A673 (cell line): ENCODE data around the gene CTSZ. TPM values are rescaled to one million over a fixed set of nuclear protein-coding genes. Genes with fewer than 3 reads are reported as not detected.

Experiments used
- BruUV-seq: library from RNA; stranded (reverse); fragments of 400-500 nt; replicated peaks from 2 replicates; lab custom pipeline; 2021; lab: Mats Ljungman, UMichigan
- CTCF ChIA-PET: fragments of 300-600 bp; sonication (Branson Sonifier 250); formaldehyde crosslinking; loops from one replicate; lab custom pipeline; 2022; ENCODE audit warnings: antibody characterized with exemption; lab: Charles Lee
- POLR2A ChIA-PET: fragments of 300-600 bp; sonication (Branson Sonifier 250); formaldehyde crosslinking; loops from one replicate; lab custom pipeline; 2022; ENCODE audit warnings: antibody characterized with exemption; ENCODE audit not compliant: low non-redundant PET; lab: Charles Lee
- DNase-seq: peaks from one replicate; pipeline ENCODE4 v3.0.0-alpha.2; 2015; ENCODE audit warnings: low spot score
- H3K27ac ChIP-seq: fragments of 200-600 bp; sonication (generic); 2 replicates; pipeline ENCODE4 v1.5.1; 2016; ENCODE audit warnings: mixed run types, low read depth, mild to moderate bottlenecking, mixed read lengths, antibody characterized with exemption, low read length; ENCODE audit not compliant: poor library complexity, severe bottlenecking
- H3K27me3 ChIP-seq: fragments of 200-600 bp; sonication (generic); replicated peaks from 2 replicates; pipeline ENCODE4 v1.6.1; 2017; ENCODE audit warnings: mixed run types, low read depth, mild to moderate bottlenecking, mixed read lengths, antibody characterized with exemption, low read length; ENCODE audit not compliant: insufficient read depth, poor library complexity
- H3K36me3 ChIP-seq: fragments of 200-600 bp; sonication (generic); 2 replicates; pipeline ENCODE4 v1.6.1; 2016; ENCODE audit warnings: mixed run types, mild to moderate bottlenecking, mixed read lengths, antibody characterized with exemption, low read length; ENCODE audit not compliant: insufficient read depth, poor library complexity, severe bottlenecking
- H3K4me1 ChIP-seq: fragments of 200-600 bp; sonication (generic); 2 replicates; pipeline ENCODE4 v1.6.1; 2017; ENCODE audit warnings: mixed run types, mild to moderate bottlenecking, mixed read lengths, antibody characterized with exemption, low read length; ENCODE audit not compliant: insufficient read depth, poor library complexity, severe bottlenecking
- H3K4me3 ChIP-seq: fragments of 200-600 bp; sonication (generic); 2 replicates; pipeline ENCODE4 v1.5.1; 2016; ENCODE audit warnings: low read depth, mixed run types, mild to moderate bottlenecking, mixed read lengths, low read length; ENCODE audit not compliant: poor library complexity, severe bottlenecking
- H3K9me3 ChIP-seq: fragments of 200-600 bp; sonication (generic); 2 replicates; pipeline ENCODE4 v1.6.1; 2016; ENCODE audit warnings: mixed run types, low read depth, mild to moderate bottlenecking, mixed read lengths, antibody characterized with exemption, low read length; ENCODE audit not compliant: poor library complexity, severe bottlenecking
- CTCF ChIP-seq: fragments of 300-800, 200-600 bp; sonication (generic); conservative IDR thresholded peaks from 2 replicates; pipeline ENCODE4 v1.5.1; 2017; ENCODE audit warnings: low read depth, mild to moderate bottlenecking, antibody characterized with exemption, low read length, moderate library complexity, mixed read lengths
- EZH2 ChIP-seq: fragments of 200-600 bp; sonication (generic); IDR thresholded peaks from 2 replicates; pipeline ENCODE4 v1.6.1; 2017; ENCODE audit warnings: borderline replicate concordance, low read depth, mild to moderate bottlenecking, mixed read lengths, antibody characterized with exemption, low read length; ENCODE audit not compliant: poor library complexity, severe bottlenecking
- intact Hi-C: fragments of 100-400 bp; cut with micrococcal nuclease; formaldehyde crosslinking; loops from one replicate; pipeline ENCODE4 v1.10.0; 2022; ENCODE audit not compliant: unreplicated experiment
- total RNA-seq: library from RNA; stranded (reverse); gene quantifications from 2 replicates; pipeline ENCODE4 v1.2.3, GENCODE V29; 2021

Gene CTSZ
- total RNA-seq, 1 experiment from 2014 or later = 1.2 TPM

GRCh38 chr20:59030911-59031563, 24.0 kb upstream of the CTSZ start:
- Histone ChIP-seq H3K9me3 (no peaks in the 10 kb centered on the region), H3K27ac (peak overlapping the region; percentile 92), H3K4me3 (peak overlapping the region; percentile 92), H3K27me3 (no peaks in the 10 kb centered on the region), H3K36me3 (peaks cover 74% of the 10 kb centered on the region), H3K4me1 (peaks cover 28% of the 10 kb centered on the region)
- TF ChIP-seq CTCF (no peak), EZH2 (no peak)
- intact Hi-C loops = loop anchor here (5.0 kb wide), 2 partner anchors 49 to 139 kb away; partner anchors contain the start of gene NELFCD
- DNase-seq = no peak
- no TSS peak for BruUV-seq
- ChIA-PET POLR2A (no interaction called here), CTCF (no interaction called here)

GRCh38 chr20:59028812-59029211, 21.8 kb upstream of the CTSZ start:
- H3K4me3 ChIP-seq = peak overlapping the region; percentile 9

GRCh38 chr20:59027741-59028320, 20.8 kb upstream of the CTSZ start:
- TF ChIP-seq EZH2 (no peak), CTCF (no peak)
- ChIA-PET POLR2A (no interaction called here), CTCF (no interaction called here)
- H3K27ac ChIP-seq = no peak overlapping the region
- no TSS peak for BruUV-seq
- no peak overlapping the region for H3K4me3 ChIP-seq
- H3K9me3 ChIP-seq = no peaks in the 10 kb centered on the region
- H3K36me3 ChIP-seq = peaks cover 68% of the 10 kb centered on the region
- intact Hi-C loops = no loop called here
- no peak for DNase-seq
- no peaks in the 10 kb centered on the region for H3K27me3 ChIP-seq
- H3K4me1 ChIP-seq = peaks cover 28% of the 10 kb centered on the region

More at GRCh38 chr20:59028812-59029211, 21.8 kb upstream of the CTSZ start:
- CTCF ChIA-PET = interaction anchor here (0.6 kb wide), 1 partner anchor 44 kb away, joined by 7 read pairs; no protein-coding TSS in a partner anchor
- Histone ChIP-seq H3K36me3 (peaks cover 74% of the 10 kb centered on the region), H3K9me3 (no peaks in the 10 kb centered on the region), H3K27me3 (no peaks in the 10 kb centered on the region), H3K27ac (no peak overlapping the region), H3K4me1 (peaks cover 28% of the 10 kb centered on the region)
- intact Hi-C loops = no loop called here
- TF ChIP-seq EZH2 (no peak), CTCF (no peak)
- no TSS peak for BruUV-seq
- no peak for DNase-seq
- POLR2A ChIA-PET = no interaction called here
